Suprapubic skin (tissue), 3 donors: ENCODE measurements around the gene ABLIM3.

ENCODE experiments used
- POLR2A ChIP-seq, 2 donors: fragments of 450-650 bp; IDR thresholded peaks; one replicate each; pipeline ENCODE4 v1.6.1; 2017; ENCODE audit warnings: antibody characterized with exemption in 2 of 2, mild to moderate bottlenecking in 2 of 2, moderate library complexity in 2 of 2
- TF ChIP-seq, protein P1 (sequence below), 2 donors: fragments of 200-600 bp in 1 of 2; fragments of 450-650 bp in 1 of 2; sonication (generic) in 1 of 2; IDR thresholded peaks; one replicate each; pipeline ENCODE4 v1.5.1; 2016 to 2019; ENCODE audit warnings: antibody characterized with exemption in 2 of 2, mild to moderate bottlenecking in 1 of 2, moderate library complexity in 1 of 2

DNA sequence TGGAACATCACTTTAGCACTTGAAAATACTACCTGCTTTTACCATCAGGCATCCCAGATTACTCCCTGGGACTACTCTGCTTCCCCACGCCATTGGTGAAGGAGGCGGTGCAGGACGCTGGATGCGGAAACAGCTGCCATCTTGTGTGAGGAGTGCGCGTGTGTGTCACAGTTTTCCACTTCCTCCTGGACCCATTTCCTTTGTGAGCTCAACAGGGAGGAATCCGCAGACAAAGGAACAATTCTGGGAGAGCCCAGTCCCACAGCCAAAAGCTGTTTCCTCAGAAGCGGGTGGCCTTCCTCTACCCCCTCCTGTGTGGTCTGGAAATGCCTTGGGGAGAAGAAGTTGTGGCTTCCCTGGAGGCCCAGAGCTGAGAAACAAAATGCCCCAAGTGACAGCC, 147.1 kb downstream of the ABLIM3 start:
- TF ChIP-seq, protein P1, sequence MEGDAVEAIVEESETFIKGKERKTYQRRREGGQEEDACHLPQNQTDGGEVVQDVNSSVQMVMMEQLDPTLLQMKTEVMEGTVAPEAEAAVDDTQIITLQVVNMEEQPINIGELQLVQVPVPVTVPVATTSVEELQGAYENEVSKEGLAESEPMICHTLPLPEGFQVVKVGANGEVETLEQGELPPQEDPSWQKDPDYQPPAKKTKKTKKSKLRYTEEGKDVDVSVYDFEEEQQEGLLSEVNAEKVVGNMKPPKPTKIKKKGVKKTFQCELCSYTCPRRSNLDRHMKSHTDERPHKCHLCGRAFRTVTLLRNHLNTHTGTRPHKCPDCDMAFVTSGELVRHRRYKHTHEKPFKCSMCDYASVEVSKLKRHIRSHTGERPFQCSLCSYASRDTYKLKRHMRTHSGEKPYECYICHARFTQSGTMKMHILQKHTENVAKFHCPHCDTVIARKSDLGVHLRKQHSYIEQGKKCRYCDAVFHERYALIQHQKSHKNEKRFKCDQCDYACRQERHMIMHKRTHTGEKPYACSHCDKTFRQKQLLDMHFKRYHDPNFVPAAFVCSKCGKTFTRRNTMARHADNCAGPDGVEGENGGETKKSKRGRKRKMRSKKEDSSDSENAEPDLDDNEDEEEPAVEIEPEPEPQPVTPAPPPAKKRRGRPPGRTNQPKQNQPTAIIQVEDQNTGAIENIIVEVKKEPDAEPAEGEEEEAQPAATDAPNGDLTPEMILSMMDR (IDR thresholded peaks at IDR 0.05): no peak
- TF ChIP-seq POLR2A (IDR thresholded peaks at IDR 0.05): no peak
